ENCODE data around the gene ZNF276.

Gene ZNF276

GRCh38 chr16:89690392-89690901 is 30.9 kb upstream of the ZNF276 start:
- Histone ChIP-seq H4K8ac (ENCODE audit: low read depth, low read length) (no peak overlapping the region), H3K4me3 (ENCODE audit: low read length) (no peak overlapping the region), H2BK5ac (ENCODE audit: low read length) (no peak overlapping the region), H3K79me1 (ENCODE audit: low read length) (peaks cover 7% of the 10 kb centered on the region), H3K4me2 (ENCODE audit: low read length) (no peak overlapping the region), H2BK120ac (ENCODE audit: low read depth, low read length) (no peak overlapping the region), H3K9ac (ENCODE audit: low read length) (no peak overlapping the region), H3K18ac (ENCODE audit: low read length) (no peak overlapping the region), H3K4me1 (ENCODE audit: control insufficient read depth, low read depth, low read length) (peaks cover 2% of the 10 kb centered on the region), H3K23ac (ENCODE audit: low read length) (no peak overlapping the region), H3K4ac (ENCODE audit: low read depth, low read length) (no peak overlapping the region), H3K79me2 (ENCODE audit: control insufficient read depth, insufficient read depth, low read length) (peaks cover 5% of the 10 kb centered on the region), H2BK15ac (replicated peaks; ENCODE audit: low read depth) (no peak overlapping the region), H2AK5ac (ENCODE audit: low read length) (no peak overlapping the region), H3K56ac (ENCODE audit: low read length) (no peak overlapping the region), H4K5ac (ENCODE audit: low read length) (no peak overlapping the region), H3K36me3 (ENCODE audit: control insufficient read depth, insufficient read depth, low read length) (peaks cover 10% of the 10 kb centered on the region), H3K27me3 (ENCODE audit: insufficient read depth, low read length, poor library complexity) (no peaks in the 10 kb centered on the region), H3K27ac (ENCODE audit: low read depth, low read length) (no peak overlapping the region)
- no CpG with 5 or more reads among the region's 16 CpGs for whole genome bisulfite sequencing (ENCODE audit: extremely low coverage, insufficient coverage, low lambda C conversion rate)
- no peak for DNase-seq

- Histone ChIP-seq H3K79me2 (ENCODE audit: control insufficient read depth, insufficient read depth, low read length) (peaks cover 5% of the 10 kb centered on the region), H3K56ac (ENCODE audit: low read length) (no peak overlapping the region), H3K36me3 (ENCODE audit: control insufficient read depth, insufficient read depth, low read length) (peaks cover 10% of the 10 kb centered on the region), H2AK5ac (ENCODE audit: low read length) (no peak overlapping the region), H3K18ac (ENCODE audit: low read length) (no peak overlapping the region), H2BK5ac (ENCODE audit: low read length) (no peak overlapping the region), H3K23ac (ENCODE audit: low read length) (no peak overlapping the region), H4K5ac (ENCODE audit: low read length) (no peak overlapping the region), H4K8ac (ENCODE audit: low read depth, low read length) (no peak overlapping the region), H3K4me1 (ENCODE audit: control insufficient read depth, low read depth, low read length) (peaks cover 2% of the 10 kb centered on the region), H3K4me3 (ENCODE audit: low read length) (no peak overlapping the region), H2BK120ac (ENCODE audit: low read depth, low read length) (no peak overlapping the region), H3K9ac (ENCODE audit: low read length) (no peak overlapping the region), H3K4ac (ENCODE audit: low read depth, low read length) (no peak overlapping the region), H3K4me2 (ENCODE audit: low read length) (no peak overlapping the region), H2BK15ac (replicated peaks; ENCODE audit: low read depth) (no peak overlapping the region), H3K27me3 (ENCODE audit: insufficient read depth, low read length, poor library complexity) (no peaks in the 10 kb centered on the region), H3K27ac (ENCODE audit: low read depth, low read length) (no peak overlapping the region), H3K79me1 (ENCODE audit: low read length) (peaks cover 7% of the 10 kb centered on the region)
- DNase-seq, result no peak
- WGBS (ENCODE audit: extremely low coverage, insufficient coverage, low lambda C conversion rate), result no CpG with 5 or more reads among the region's 21 CpGs
These were observed 29.9 kb upstream of the ZNF276 start for GRCh38 chr16:89691231-89691985.

GRCh38 chr16:89691986-89692569 is 29.3 kb upstream of the ZNF276 start:
- Histone ChIP-seq H4K8ac (ENCODE audit: low read depth, low read length) (no peak overlapping the region), H2BK120ac (ENCODE audit: low read depth, low read length) (no peak overlapping the region), H3K4me2 (ENCODE audit: low read length) (no peak overlapping the region), H3K9ac (ENCODE audit: low read length) (no peak overlapping the region), H2BK5ac (ENCODE audit: low read length) (no peak overlapping the region), H3K36me3 (ENCODE audit: control insufficient read depth, insufficient read depth, low read length) (peaks cover 12% of the 10 kb centered on the region), H3K79me2 (ENCODE audit: control insufficient read depth, insufficient read depth, low read length) (peaks cover 5% of the 10 kb centered on the region), H4K5ac (ENCODE audit: low read length) (no peak overlapping the region), H3K4ac (ENCODE audit: low read depth, low read length) (no peak overlapping the region), H3K27me3 (ENCODE audit: insufficient read depth, low read length, poor library complexity) (no peaks in the 10 kb centered on the region), H3K4me1 (ENCODE audit: control insufficient read depth, low read depth, low read length) (peaks cover 2% of the 10 kb centered on the region), H2BK15ac (replicated peaks; ENCODE audit: low read depth) (no peak overlapping the region), H3K56ac (ENCODE audit: low read length) (no peak overlapping the region), H3K18ac (ENCODE audit: low read length) (no peak overlapping the region), H2AK5ac (ENCODE audit: low read length) (no peak overlapping the region), H3K23ac (ENCODE audit: low read length) (no peak overlapping the region), H3K27ac (ENCODE audit: low read depth, low read length) (no peak overlapping the region), H3K79me1 (ENCODE audit: low read length) (peaks cover 7% of the 10 kb centered on the region), H3K4me3 (ENCODE audit: low read length) (no peak overlapping the region)
- DNase-seq, result no peak
- no CpG with 5 or more reads among the region's 13 CpGs for WGBS (ENCODE audit: extremely low coverage, insufficient coverage, low lambda C conversion rate)

- Histone ChIP-seq H4K8ac (ENCODE audit: low read depth, low read length) (no peak overlapping the region), H2BK120ac (ENCODE audit: low read depth, low read length) (no peak overlapping the region), H3K4me3 (ENCODE audit: low read length) (no peak overlapping the region), H3K36me3 (ENCODE audit: control insufficient read depth, insufficient read depth, low read length) (peaks cover 12% of the 10 kb centered on the region), H4K5ac (ENCODE audit: low read length) (no peak overlapping the region), H3K23ac (ENCODE audit: low read length) (no peak overlapping the region), H2BK15ac (replicated peaks; ENCODE audit: low read depth) (no peak overlapping the region), H3K4me1 (ENCODE audit: control insufficient read depth, low read depth, low read length) (no peaks in the 10 kb centered on the region), H3K18ac (ENCODE audit: low read length) (no peak overlapping the region), H3K79me1 (ENCODE audit: low read length) (no peaks in the 10 kb centered on the region), H2BK5ac (ENCODE audit: low read length) (no peak overlapping the region), H3K9ac (ENCODE audit: low read length) (no peak overlapping the region), H2AK5ac (ENCODE audit: low read length) (no peak overlapping the region), H3K56ac (ENCODE audit: low read length) (no peak overlapping the region), H3K27ac (ENCODE audit: low read depth, low read length) (no peak overlapping the region), H3K4ac (ENCODE audit: low read depth, low read length) (no peak overlapping the region), H3K79me2 (ENCODE audit: control insufficient read depth, insufficient read depth, low read length) (no peaks in the 10 kb centered on the region), H3K27me3 (ENCODE audit: insufficient read depth, low read length, poor library complexity) (no peaks in the 10 kb centered on the region), H3K4me2 (ENCODE audit: low read length) (no peak overlapping the region)
- WGBS (ENCODE audit: extremely low coverage, insufficient coverage, low lambda C conversion rate), result no CpG with 5 or more reads among the region's 11 CpGs
- no peak for DNase-seq
These were observed 28.0 kb upstream of the ZNF276 start for GRCh38 chr16:89693289-89693731.

GRCh38 chr16:89693931-89694783 is 27.2 kb upstream of the ZNF276 start:
- H3K79me1 ChIP-seq (ENCODE audit: low read length), result no peaks in the 10 kb centered on the region
- H4K5ac ChIP-seq (ENCODE audit: low read length), result no peak overlapping the region
- no peak overlapping the region for H3K56ac ChIP-seq (ENCODE audit: low read length)
- DNase-seq, result no peak
- no peak overlapping the region for H3K23ac ChIP-seq (ENCODE audit: low read length)
- H3K27me3 ChIP-seq (ENCODE audit: insufficient read depth, low read length, poor library complexity), result no peaks in the 10 kb centered on the region
- H3K4me1 ChIP-seq (ENCODE audit: control insufficient read depth, low read depth, low read length), result no peaks in the 10 kb centered on the region
- H3K18ac ChIP-seq (ENCODE audit: low read length), result no peak overlapping the region
- H2AK5ac ChIP-seq (ENCODE audit: low read length), result no peak overlapping the region
- H3K36me3 ChIP-seq (ENCODE audit: control insufficient read depth, insufficient read depth, low read length), result peaks cover 11% of the 10 kb centered on the region
- H3K4me3 ChIP-seq (ENCODE audit: low read length), result no peak overlapping the region
- no peaks in the 10 kb centered on the region for H3K79me2 ChIP-seq (ENCODE audit: control insufficient read depth, insufficient read depth, low read length)
- H3K9ac ChIP-seq (ENCODE audit: low read length), result no peak overlapping the region
- WGBS (ENCODE audit: extremely low coverage, insufficient coverage, low lambda C conversion rate), result no CpG with 5 or more reads among the region's 32 CpGs
- no peak overlapping the region for H4K8ac ChIP-seq (ENCODE audit: low read depth, low read length)
- H3K4me2 ChIP-seq (ENCODE audit: low read length), result no peak overlapping the region
- no peak overlapping the region for H2BK15ac ChIP-seq (replicated peaks; ENCODE audit: low read depth)
- no peak overlapping the region for H3K27ac ChIP-seq (ENCODE audit: low read depth, low read length)
- no peak overlapping the region for H3K4ac ChIP-seq (ENCODE audit: low read depth, low read length)
- H2BK120ac ChIP-seq (ENCODE audit: low read depth, low read length), result no peak overlapping the region
- no peak overlapping the region for H2BK5ac ChIP-seq (ENCODE audit: low read length)

All from mesendoderm (in vitro differentiated cells).